NCI-H2107 treated with DMSO at 0.1 percent for 48 hours (cell line): Measurements from ENCODE around the gene DDX23.
A peak's percentile ranks its signal among the peaks of the same experiment; 100 is the strongest.

ENCODE experiments used
- DNase-seq: peaks from one replicate; lab custom pipeline; 2025; ENCODE audit not compliant: unreplicated experiment; lab: John Stamatoyannopoulos, UW

The DDX23 gene

DNA sequence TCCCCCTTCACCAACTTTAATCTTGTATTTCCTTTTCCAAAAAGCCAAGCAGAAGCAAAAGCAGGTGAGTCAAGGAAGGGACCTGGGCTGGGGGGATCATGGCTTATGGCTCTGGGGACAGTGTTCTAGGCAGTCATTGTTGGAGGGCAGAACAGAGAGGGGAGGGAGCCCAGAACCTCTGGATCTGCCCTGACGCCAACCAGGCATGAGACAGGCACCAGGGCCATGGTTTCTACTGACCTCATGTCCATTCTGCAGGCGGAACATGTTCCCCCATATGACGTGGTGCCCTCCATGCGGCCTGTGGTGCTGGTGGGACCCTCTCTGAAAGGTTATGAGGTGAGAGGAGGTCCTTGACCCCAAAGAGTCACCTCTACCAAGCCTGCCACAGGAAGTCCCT, 27.1 kb downstream of the DDX23 start:
- DNase-seq, result no peak

DNA sequence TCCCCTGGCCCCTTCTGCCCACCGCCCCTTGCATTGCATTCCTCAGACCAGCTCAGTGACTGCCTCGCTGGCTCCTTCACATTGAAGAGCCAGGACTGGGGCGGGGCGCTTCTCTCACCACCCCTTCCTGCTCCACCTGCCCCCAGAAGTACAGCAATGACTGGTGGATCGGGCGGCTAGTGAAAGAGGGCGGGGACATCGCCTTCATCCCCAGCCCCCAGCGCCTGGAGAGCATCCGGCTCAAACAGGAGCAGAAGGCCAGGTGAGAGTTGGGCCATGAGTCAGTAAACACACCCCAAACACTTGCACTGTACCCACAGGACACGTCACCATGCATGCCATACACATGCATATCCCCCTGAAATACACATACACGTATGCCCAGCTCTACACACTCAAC, 27.9 kb downstream of the DDX23 start:
- DNase-seq, result no peak

DNA sequence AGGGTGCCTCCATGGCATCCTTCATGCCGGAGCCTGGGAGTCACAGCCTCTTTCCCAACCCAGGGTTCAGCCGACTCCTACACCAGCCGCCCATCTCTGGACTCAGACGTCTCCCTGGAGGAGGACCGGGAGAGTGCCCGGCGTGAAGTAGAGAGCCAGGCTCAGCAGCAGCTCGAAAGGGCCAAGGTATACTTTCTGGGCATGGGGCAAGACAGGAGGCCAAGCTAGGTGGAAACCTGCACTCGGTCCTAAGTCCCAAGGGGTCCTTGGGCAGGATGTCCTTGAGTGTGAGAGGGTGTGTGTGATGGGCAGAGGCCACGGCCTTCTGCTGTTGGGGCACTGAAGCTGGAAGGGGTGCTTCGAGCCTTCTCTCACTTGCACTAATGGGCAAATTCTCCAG, 28.7 kb downstream of the DDX23 start:
- DNase-seq, result no peak

DNA sequence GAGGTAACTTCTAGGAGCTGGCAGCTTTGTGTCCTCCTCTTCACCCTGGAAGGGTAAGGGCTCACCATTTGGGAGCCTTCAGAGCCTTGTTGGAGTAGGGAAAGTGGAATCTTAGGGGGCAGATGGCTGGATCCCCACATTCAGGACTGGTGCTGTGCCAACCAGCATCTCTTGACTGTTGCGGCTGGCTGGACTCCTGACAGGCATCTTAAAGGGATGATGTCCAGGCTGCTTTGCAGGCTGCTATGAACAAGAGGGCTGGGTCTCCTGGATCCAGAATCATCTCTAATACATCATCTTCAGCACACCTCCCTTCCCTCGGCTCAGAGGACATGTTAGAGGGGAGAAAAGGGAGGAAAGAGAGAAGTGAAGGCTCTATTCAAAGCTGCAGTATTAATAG, 29.3 kb downstream of the DDX23 start:
- DNase-seq, result no peak

DNA sequence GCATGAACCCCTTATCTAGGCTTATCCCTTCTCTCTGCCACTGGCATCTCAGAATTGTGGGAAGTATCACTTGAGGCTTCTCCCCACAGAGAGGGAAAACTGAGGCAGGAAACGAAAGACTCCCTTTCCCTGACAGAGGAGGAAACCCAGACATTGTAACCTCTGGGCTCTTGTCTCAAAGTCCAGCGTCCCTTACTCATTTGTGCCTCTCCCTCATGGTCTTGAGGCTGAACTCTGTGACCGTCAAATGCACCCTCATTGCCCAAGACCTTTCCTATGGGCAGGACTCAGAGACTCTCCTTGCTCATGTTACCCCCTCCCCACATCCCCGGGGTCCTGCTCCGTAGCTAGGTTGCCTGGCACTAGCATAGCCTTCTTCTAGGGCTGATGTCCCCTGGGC, 29.8 kb downstream of the DDX23 start:
- no peak for DNase-seq

DNA sequence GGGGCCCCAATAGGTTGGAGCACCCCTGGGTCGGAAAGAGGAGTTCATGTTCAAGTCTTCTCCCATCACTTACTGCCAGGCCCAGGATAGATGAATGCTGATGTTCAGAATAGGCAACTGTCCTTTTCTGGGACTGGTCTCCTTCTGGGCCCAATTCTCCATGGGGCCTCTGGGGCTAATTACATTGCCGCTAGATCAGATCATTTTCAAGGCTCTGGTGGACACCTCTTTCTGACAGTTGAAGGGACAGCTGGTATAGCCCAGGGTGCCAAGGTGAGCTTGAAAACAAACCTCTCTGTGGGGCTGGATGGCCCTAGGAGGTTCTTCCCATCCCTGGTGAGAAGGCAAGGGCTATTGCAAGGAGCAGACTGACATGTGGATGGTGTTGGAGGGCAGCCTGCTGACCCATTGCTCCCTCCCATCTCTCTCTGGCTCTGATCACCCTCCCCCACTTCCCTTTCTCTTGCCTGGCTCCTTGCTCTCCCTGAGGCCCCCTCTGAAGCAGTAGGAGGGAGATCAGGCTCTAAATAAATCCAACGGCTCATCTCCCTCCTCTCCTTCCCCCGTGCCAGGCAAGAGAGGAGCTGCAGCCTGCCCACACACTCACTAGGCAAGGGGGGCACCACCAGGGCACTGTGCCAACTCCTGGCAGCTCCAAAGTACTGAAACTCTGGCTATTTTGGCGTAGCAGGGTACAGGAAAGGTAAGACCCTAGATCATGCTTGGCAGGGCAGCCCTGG, 31.8 kb downstream of the DDX23 start:
- no peak for DNase-seq

DNA sequence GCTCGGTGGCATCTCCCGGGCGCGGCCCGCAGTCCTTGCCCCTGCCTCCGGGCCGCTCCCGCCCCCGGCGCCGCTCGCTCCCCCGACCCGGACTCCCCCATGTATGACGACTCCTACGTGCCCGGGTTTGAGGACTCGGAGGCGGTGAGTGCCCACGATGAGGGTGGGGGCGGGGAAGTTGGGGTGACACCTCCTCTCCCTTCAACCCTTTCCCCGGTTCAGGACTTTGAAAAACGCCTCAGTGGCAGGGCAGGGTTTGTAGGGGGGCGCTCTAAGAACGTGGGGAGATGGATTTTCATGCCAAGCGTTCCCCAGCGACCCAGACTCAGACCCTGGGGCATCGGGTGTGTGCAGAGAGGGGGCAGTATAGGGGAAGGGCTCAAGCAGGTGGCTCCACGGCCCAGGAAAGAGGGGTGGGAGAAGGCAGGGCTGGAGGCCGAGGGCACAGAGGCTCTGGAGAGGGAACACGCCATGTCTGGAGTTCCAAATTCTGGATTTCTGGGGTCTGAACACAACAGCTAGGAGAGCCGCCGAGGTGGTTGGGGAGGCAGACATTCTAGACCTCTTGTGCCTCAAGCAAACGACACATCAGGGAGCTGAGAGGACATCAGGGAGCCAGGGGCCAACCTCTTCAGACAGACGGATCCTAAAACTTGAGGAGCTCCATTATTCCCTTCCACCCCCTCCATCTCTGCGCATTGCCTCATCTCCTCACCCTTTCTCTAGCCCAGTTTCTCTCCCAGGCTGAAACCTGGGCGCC, 33.0 kb downstream of the DDX23 start:
- peak; percentile 18 for DNase-seq

DNA sequence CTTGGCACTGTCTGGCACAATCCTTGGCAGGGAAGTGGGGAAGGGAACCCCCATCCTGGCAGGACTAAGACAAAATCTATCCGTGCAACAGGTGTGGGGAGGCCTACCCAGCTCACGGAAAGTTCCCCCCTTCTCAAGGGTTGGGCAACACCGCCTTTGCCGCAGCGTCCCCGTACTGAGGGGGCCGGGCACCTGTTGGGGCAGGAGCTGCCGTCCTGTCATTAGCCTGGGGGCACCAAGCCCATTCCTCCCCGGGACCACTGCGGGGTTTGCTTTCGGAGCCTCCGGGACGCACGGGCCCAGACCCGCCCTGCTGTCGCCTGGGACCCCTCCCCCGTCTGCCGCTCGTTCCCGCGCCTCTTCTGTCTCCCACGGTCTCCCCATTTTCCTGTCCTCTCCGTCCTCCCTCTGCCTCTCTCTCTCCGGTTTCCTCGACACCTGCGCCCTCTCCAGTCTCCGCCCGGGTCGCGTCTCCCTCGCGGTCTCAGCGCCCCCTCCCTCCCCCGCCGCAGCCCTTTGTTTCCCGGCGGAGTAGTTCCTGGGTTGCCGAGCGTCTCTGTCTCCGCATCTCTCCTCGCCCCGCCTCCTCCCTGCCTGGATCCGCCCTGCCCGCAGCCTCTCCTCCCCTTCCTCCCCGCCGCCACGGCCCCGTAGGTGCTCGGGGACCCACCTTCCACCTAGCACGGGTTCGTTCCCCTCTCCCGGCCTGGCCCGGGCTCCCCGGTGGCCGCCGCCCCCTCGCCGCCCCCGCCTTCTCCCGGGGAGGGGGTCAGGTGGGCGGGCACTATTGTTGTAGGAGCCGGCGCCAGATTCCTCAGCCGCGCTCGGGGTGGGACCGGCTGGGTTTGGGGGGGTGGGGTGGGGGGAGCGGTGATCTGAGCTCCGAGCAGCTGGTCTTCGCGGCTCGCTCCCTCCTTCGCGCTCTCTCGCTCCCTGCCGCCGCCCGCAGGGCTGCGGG, 33.8 kb downstream of the DDX23 start, which contains the start of gene CACNB3:
Gene CACNB3 (plus strand): TSS at position 624 of the 958 bp plus-strand sequence. CDS start 434 bp downstream, outside the sequence.
- peak; percentile 78 for DNase-seq

DNA sequence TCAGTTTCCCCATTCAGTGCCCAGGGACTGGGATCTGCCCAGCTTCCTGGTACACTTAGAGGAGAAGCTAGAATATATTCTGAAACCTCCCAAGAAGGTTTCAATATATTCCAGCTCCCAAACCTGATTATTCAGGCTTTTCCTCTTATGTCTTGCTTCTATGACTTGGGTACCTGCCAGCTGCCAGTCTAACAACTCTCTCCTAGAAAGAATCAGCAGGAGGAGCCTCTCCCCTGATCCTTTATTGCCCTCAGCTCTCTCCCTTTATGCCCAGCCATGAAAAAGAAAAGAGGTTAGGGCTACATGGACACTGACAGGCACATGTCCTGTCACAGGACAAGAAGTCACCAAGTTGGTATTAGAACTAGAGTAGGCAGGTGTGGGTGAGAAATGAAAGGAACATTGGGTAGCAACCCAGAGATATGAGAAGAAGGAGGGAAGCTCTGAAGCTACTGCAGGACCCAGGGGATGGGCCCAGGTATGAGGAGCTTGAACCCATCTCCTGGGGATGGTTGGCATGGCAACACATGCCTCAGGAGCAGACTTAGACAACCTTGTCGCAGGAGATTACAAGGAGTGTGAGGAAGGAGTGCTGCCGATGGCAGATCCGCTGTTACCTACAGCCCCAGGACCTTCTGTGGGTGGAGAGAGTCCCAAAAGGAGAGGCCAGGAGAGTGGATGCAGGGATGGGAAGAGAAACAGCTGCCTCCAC, 35.7 kb downstream of the DDX23 start:
- DNase-seq, result peak; percentile 31

DNA sequence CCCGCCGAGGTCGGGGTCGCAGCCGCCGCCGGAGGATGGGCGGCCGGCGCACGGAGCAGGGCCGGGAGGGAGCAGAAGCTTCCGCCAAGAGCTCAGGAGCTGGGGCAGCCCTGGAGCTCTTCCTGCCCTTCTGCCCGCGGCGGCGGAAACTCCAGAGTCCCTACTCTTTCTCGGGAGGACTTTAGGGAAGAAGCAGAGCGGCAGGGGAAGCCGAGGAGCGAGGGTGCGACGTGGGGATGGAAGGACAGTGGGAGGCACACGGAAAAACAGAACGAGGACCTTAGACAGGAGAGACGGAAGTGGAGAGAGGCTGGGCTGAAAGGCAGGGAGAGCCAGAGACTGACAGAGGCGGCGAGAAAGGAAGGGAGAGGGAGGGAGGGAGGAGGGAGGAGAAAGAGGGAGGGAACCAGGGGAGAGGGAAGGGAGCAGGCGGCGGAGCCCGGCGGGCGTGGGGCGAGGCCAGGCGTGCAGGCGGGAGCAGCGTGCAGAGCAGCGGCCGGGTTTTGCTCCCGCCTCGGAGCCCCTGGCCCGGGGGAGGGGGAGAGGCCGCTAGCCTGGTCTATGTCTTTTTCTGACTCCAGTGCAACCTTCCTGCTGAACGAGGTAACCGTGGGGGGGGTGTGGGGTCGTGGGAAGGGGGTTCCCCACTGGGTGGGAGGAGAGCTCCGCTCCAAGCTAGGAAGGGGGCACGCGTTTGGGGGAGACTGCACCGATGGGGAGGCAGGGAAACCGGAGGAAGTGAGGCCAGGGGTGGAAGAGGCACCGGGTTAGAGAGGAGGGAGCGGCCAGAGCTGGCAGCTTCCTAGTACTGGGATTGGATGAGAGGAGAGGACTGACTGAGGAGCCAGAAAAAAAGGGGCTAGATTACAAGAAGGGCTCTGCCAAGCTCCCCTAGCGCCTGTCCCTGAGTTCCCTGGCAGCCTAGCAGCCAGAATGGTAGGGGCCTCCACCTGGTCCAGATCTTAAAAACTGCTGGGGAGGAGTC, 36.5 kb downstream of the DDX23 start:
- DNase-seq, result peak; percentile 71

DNA sequence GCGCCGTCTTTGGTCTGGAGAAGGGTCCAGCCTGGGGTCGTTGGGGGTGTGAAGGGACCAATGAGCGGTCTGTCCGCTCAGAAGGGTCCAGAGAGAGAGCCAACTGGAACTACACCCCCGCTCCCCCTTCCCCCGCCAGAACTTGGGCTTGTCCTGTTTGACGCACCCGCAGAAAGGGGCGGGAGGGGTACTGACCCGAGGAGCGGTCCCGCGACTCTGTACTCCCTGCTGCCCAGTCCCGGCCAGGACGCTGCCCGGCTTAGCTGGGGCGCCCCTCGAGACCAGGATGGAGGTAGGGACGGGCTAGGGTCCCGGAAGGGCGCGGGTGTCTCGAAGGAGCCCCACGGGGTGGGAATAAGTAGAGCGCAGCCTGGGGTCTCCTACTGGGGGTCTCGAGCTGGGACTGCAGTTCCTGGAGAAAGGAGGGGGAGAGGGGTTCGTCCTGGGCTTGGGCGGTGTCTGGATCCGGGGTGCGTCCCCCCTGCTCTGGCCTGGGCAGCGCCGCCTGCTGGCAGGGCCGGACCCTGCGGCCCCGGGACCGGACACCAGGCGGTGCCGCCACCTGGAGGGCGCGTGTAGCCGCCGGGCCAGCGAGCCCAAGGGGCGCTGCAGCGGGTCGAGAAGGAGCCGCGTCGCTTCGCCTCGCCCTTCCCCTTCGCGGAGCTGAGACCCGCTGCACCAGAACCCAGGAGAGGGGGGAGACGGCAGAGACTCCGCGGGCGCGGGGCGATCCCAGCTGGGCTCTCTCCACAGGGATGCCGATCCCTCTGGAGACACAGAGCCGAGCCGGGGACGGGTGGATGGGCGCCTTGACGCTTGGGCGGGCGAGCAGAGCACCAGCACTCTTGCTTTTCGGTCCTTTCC, 37.5 kb downstream of the DDX23 start:
- DNase-seq, result peak; percentile 45

DNA sequence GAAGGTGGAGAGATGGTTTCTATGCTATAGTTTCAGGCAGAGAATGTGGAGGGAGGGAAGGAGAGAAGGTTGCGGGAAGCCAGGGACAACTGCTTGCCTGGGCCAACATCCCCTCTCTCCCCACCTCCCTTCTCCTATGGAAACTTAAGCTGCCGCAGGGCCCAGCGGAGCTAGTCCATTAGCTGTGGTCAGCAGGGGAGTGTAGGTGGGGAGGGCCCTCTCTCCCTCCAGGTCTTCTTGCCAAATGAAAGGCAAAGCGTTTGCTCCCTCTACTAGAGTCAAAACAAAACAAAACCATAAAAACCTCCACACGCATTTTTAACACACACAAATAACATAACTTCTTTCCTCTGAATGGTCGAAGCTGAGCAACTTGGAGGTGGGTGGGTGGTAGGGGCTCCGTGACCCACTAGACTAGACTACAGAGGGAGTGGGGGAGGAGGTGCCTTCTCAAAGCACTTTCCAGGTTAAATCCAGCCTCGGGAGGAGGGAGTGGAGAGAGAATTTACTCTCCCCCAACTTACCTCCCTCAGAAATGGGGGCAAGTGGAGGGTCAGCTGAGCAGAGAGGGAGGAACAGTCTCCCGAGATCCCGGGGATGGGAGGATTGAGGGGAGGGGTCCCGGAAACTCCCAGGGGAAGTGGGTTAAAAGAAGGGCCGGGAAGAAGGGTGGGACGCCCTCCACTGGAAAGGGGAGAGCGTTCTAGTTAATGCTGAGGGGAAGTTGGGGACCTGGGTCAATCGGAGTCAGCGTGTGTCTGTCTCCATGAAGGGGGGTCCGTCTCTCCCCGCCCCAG, 38.3 kb downstream of the DDX23 start:
- DNase-seq, result no peak

DNA sequence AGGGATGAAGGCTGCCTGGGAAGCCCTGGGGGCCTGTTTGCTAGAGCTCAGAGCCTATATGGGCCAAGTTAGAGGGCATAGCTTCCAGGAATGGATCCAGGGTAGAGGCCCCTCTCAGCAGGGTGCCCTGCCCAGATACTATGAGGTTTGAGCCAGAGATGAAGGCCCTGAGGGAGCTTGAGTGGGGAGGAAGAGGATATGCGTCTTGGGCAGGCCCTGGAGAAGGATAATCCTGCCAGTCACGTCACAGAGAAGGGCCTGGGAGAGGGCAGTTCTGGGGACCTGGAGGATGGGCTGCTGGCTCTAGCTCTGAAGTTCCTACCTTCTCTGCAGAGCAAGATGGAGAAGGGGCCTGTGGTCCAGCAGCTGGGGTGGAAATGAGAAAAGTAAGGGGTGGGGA, 39.6 kb downstream of the DDX23 start:
- no peak for DNase-seq

DNA sequence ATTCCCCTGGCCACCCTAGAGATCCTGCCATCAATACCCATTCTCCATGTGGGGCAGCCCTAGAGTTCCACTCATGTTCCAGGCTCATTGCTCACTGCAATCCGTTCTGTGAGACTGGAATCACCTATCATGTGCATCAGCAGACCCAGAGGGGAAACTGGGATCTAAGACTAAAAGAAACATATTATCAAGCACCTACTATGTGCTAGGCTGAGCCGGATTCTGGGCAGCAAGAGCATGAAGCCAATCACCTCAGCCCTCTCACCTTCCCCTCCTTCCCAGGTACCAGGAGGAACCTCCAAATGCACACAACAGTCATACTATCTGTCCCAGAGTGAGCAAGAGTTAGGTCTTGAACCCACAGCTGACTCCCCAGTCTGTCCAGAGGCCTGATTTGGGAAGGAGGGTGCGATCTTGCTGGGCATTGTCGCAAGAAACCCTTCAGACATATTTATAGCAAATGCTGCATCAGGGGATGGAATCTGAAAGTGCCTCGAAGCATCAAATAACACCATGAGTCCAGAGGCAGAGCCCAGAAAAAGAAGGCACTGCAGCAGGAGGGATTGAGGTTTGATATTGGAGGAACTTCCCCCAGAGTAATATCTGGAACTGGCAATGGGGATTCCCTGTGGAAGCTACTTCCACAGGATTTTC, 40.4 kb downstream of the DDX23 start:
- no peak for DNase-seq

DNA sequence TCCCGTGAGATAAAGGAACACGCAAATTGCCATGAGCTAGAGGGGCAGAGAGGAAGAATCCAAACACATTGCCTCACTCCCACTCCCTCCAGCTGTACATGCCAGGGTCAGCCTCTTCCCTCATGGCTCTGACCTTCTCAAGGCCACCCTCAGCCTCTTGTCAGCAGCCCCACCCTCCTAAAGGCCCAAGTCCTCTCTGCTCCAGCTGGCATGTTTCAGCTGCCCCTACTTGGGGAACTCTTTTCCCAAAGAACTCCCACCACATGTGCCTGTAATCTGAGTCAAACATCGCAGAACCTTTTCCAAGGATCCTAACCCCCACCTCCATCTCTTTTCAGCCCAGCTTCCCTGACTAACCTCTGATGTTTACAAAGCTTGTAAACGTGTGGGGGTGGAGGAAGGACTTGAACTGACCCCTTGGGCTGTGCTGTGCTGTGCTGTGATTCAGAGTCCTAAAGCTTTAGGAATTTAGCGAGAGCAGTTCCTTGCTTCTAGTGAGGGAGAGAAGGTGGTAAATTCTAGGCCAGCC, 41.0 kb downstream of the DDX23 start:
- DNase-seq, result no peak

DNA sequence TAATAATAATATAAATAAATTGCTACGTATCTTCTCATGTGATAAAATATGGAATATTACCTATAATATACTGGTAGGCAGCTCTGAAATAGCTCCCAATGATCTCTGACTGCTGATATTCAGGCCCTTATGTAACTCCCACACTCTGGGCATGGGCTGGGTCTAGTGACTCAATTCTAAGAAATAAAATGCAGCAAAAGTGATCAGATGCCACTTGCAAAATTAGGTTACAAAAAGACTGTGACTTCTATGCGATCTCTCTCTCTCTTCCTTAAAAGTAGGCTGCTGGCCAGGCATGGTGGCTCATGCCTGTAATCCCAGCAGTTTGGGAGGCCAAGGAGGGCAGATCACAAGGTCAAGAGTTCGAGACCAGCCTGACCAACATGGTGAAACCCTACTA, 44.0 kb downstream of the DDX23 start:
- no peak for DNase-seq

DNA sequence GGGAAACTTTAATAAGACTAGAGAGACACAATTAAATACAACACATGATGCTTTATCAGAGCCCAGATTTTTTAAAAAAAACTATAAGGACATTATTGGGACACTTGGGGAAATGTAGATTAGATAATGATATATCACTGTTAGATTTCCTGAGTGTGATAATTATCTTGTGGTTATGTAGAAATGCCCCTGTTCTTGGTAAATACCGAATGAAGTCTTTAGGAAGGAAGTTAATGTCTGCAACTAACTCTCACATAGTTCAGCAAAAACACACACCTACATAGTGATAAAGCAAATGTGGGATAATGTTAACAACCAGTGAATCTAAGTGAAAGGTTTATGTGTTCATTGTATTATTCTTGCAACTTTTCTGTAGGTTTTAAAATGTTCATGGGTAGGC, 48.3 kb downstream of the DDX23 start:
- no peak for DNase-seq
